AG09319 (cell line): ENCODE measurements around the gene TRPM5.

ENCODE experiments used
- DNase-seq: peaks from one replicate; pipeline ENCODE4 v3.0.0-alpha.2; 2010; ENCODE audit warnings: low read depth; ENCODE audit errors: extremely low read depth
- CTCF ChIP-seq: IDR thresholded peaks from 2 replicates; pipeline ENCODE4 v1.5.1; 2011; ENCODE audit warnings: low read depth, mild to moderate bottlenecking, inconsistent platforms, low read length, moderate library complexity

Gene TRPM5

GRCh38 chr11:2443881-2444820 is at the start of gene TRPM5:
TRPM5 (minus strand) TSS chr11:2444514; CDS start chr11:2423036, 21,478 bp downstream.
- TF ChIP-seq CTCF = no peak

GRCh38 chr11:2489083-2489482 is 44.8 kb upstream of the TRPM5 start:
- no peak for TF ChIP-seq CTCF

More at GRCh38 chr11:2443881-2444820, at the start of gene TRPM5:
- no peak for DNase-seq

GRCh38 chr11:2488004-2488403 is 43.7 kb upstream of the TRPM5 start:
- TF ChIP-seq CTCF = no peak
- DNase-seq = no peak

More at GRCh38 chr11:2489083-2489482, 44.8 kb upstream of the TRPM5 start:
- no peak for DNase-seq

- no peak for DNase-seq
- no peak for TF ChIP-seq CTCF
Measured at GRCh38 chr11:2484576-2485125, 40.3 kb upstream of the TRPM5 start.

GRCh38 chr11:2483426-2483825 is 39.1 kb upstream of the TRPM5 start:
- TF ChIP-seq CTCF = no peak
- DNase-seq = no peak

- no peak for DNase-seq
- no peak for TF ChIP-seq CTCF
Measured at GRCh38 chr11:2482745-2483144, 38.4 kb upstream of the TRPM5 start.

- DNase-seq = no peak
- no peak for TF ChIP-seq CTCF
Measured at GRCh38 chr11:2482204-2482603, 37.9 kb upstream of the TRPM5 start.
